Spinal cord (tissue), 10 donors: ENCODE data around the gene TMX4. TPM values are rescaled to one million over a fixed set of nuclear protein-coding genes. Genes with fewer than 3 reads are reported as not detected.
"Not testable (repeated sequence)": the region's sequence is repeated elsewhere in the genome, so short reads cannot be mapped to it uniquely, and the experiment has no call there.

Experiments
- DNase-seq, 6 donors: peaks; one replicate each; pipeline versions ENCODE4 v3.0.0 to v3.0.0-alpha.2; 2013 to 2015; ENCODE audit warnings: low spot score in 6 of 6, low read depth in 4 of 6
- H3K27ac ChIP-seq: one replicate; pipeline ENCODE4 v1.5.1; 2013; ENCODE audit warnings: low read depth, low read length, control low read depth
- H3K27me3 ChIP-seq: one replicate; pipeline ENCODE4 v1.6.1; 2013; ENCODE audit warnings: low read length; ENCODE audit not compliant: control insufficient read depth, insufficient read depth
- H3K36me3 ChIP-seq: one replicate; pipeline ENCODE4 v1.6.1; 2013; ENCODE audit warnings: low read length; ENCODE audit not compliant: control insufficient read depth, insufficient read depth
- H3K4me1 ChIP-seq: one replicate; pipeline ENCODE4 v1.6.1; 2013; ENCODE audit warnings: low read length; ENCODE audit not compliant: control insufficient read depth, insufficient read depth
- H3K4me3 ChIP-seq: one replicate; pipeline ENCODE4 v1.5.1; 2013; ENCODE audit warnings: low read depth, low read length, control low read depth
- H3K9me3 ChIP-seq: one replicate; pipeline ENCODE4 v1.6.1; 2013; ENCODE audit warnings: low read length; ENCODE audit not compliant: control insufficient read depth, insufficient read depth
- WGBS: methylation state at CpG from one replicate; pipeline ENCODE4 v1.1.5; 2013; ENCODE audit warnings: missing lambda C conversion rate; ENCODE audit not compliant: insufficient coverage; 5-methylcytosine and 5-hydroxymethylcytosine counted together
- polyA plus RNA-seq, 2 donors: library from polyadenylated mRNA; unstranded; fragments of 120-200 nt; gene quantifications; one replicate each; pipeline ENCODE4 v1.2.1, GENCODE V29; 2013; ENCODE audit not compliant: insufficient read length in 2 of 2
- total RNA-seq, 2 donors: library from RNA; depleted of rRNA in 1 of 2; stranded (reverse); fragments of 120-200 nt in 1 of 2; fragments of >200 nt in 1 of 2; gene quantifications; one replicate each; pipeline versions ENCODE4 v1.2.3 to v1.2.4, GENCODE V29; 2013 to 2014
- donor health status: healthy.

Gene TMX4
- total and polyA plus RNA-seq, 4 donors, result 40.7 to 84.7 (median 56.7) TPM

- H3K36me3 ChIP-seq, H3K27me3 ChIP-seq, H3K27ac ChIP-seq, DNase-seq, H3K4me3 ChIP-seq, H3K4me1 ChIP-seq, H3K9me3 ChIP-seq: not testable (repeated sequence)
- 68% methylated on average over 3 of the region's 9 CpGs for WGBS
Observed at GRCh38 chr20:7956561-7956960, 63.0 kb downstream of the TMX4 start.

- Histone ChIP-seq H3K4me3 (no peak overlapping the region), H3K4me1 (no peaks in the 10 kb centered on the region), H3K27ac (no peak overlapping the region), H3K36me3 (no peaks in the 10 kb centered on the region), H3K27me3 (no peaks in the 10 kb centered on the region), H3K9me3 (peaks cover 2% of the 10 kb centered on the region)
- WGBS, result no CpG with 5 or more reads among the region's 1 CpG
- no peak for DNase-seq
Observed at GRCh38 chr20:7950387-7950786, 69.2 kb downstream of the TMX4 start.

- Histone ChIP-seq H3K27me3 (no peaks in the 10 kb centered on the region), H3K4me3 (no peak overlapping the region), H3K36me3 (no peaks in the 10 kb centered on the region), H3K27ac (no peak overlapping the region), H3K9me3 (peaks cover 2% of the 10 kb centered on the region), H3K4me1 (no peaks in the 10 kb centered on the region)
- no peak for DNase-seq
- 100% methylated on average over 1 of the region's 2 CpGs for WGBS
Observed at GRCh38 chr20:7943891-7944290, 75.7 kb downstream of the TMX4 start.

GRCh38 chr20:7940341-7940740, 79.2 kb downstream of the TMX4 start, which contains the start of gene HAO1:
Gene HAO1, minus strand, starts transcription at chr20:7940458. Its CDS starts 36 bp downstream, at chr20:7940422.
- Histone ChIP-seq H3K4me3 (no peak within 1 kb of the TSS), H3K27me3 (no peaks in the 10 kb centered on the region), H3K36me3 (no peaks in the 10 kb centered on the region), H3K9me3 (no peaks in the 10 kb centered on the region), H3K27ac (no peak within 1 kb of the TSS), H3K4me1 (no peaks in the 10 kb centered on the region)
- DNase-seq, result no peak
- no CpG with 5 or more reads among the region's 3 CpGs for WGBS

- WGBS, result no CpG with 5 or more reads among the region's 4 CpGs
- no peak overlapping the region for H3K27ac ChIP-seq
Observed at GRCh38 chr20:7939663-7940062, 79.9 kb downstream of the TMX4 start.

GRCh38 chr20:7938058-7938457, 81.5 kb downstream of the TMX4 start:
- Histone ChIP-seq H3K27ac (no peak overlapping the region), H3K27me3 (no peaks in the 10 kb centered on the region), H3K9me3 (no peaks in the 10 kb centered on the region), H3K4me1 (no peaks in the 10 kb centered on the region), H3K4me3 (no peak overlapping the region), H3K36me3 (no peaks in the 10 kb centered on the region)
- no peak for DNase-seq
- no CpG with 5 or more reads among the region's 2 CpGs for WGBS

More at GRCh38 chr20:7939663-7940062, 79.9 kb downstream of the TMX4 start:
- peak in 1 of 6 donors; percentile 11 for DNase-seq
- H3K36me3 ChIP-seq, result no peaks in the 10 kb centered on the region
- no peak overlapping the region for H3K4me3 ChIP-seq
- H3K4me1 ChIP-seq, result no peaks in the 10 kb centered on the region
- no peaks in the 10 kb centered on the region for H3K27me3 ChIP-seq
- no peaks in the 10 kb centered on the region for H3K9me3 ChIP-seq

- Histone ChIP-seq H3K9me3 (no peaks in the 10 kb centered on the region), H3K27ac (no peak overlapping the region), H3K36me3 (no peaks in the 10 kb centered on the region), H3K4me3 (no peak overlapping the region), H3K4me1 (no peaks in the 10 kb centered on the region), H3K27me3 (no peaks in the 10 kb centered on the region)
- no peak for DNase-seq
- WGBS, result 100% methylated on average over 1 of the region's 3 CpGs
Observed at GRCh38 chr20:7937328-7937727, 82.2 kb downstream of the TMX4 start.

- Histone ChIP-seq H3K4me3 (no peak overlapping the region), H3K9me3 (no peaks in the 10 kb centered on the region), H3K36me3 (no peaks in the 10 kb centered on the region), H3K27me3 (no peaks in the 10 kb centered on the region), H3K27ac (no peak overlapping the region), H3K4me1 (no peaks in the 10 kb centered on the region)
- no CpG with 5 or more reads among the region's 4 CpGs for WGBS
- DNase-seq, result no peak
Observed at GRCh38 chr20:7935027-7935551, 84.5 kb downstream of the TMX4 start.

- no peak overlapping the region for H3K27ac ChIP-seq
- no peaks in the 10 kb centered on the region for H3K27me3 ChIP-seq
- H3K4me3 ChIP-seq, result no peak overlapping the region
- H3K36me3 ChIP-seq, result no peaks in the 10 kb centered on the region
- no peaks in the 10 kb centered on the region for H3K4me1 ChIP-seq
- WGBS, result no CpG with 5 or more reads among the region's 1 CpG
- no peaks in the 10 kb centered on the region for H3K9me3 ChIP-seq
- no peak for DNase-seq
Observed at GRCh38 chr20:7933346-7933745, 86.2 kb downstream of the TMX4 start.

- Histone ChIP-seq H3K4me3 (no peak overlapping the region), H3K4me1 (no peaks in the 10 kb centered on the region), H3K27me3 (no peaks in the 10 kb centered on the region), H3K36me3 (no peaks in the 10 kb centered on the region), H3K27ac (no peak overlapping the region), H3K9me3 (no peaks in the 10 kb centered on the region)
- DNase-seq, result no peak
Observed at GRCh38 chr20:7930343-7930742, 89.2 kb downstream of the TMX4 start.
